Esophagus squamous epithelium (tissue), 5 donors: ENCODE data around the gene PRR36. TPM values are rescaled to one million over a fixed set of nuclear protein-coding genes. Genes with fewer than 3 reads are reported as not detected.

Experiments
- DNase-seq: peaks from one replicate; lab custom pipeline; 2025; lab: John Stamatoyannopoulos, UW
- H3K27ac ChIP-seq, 4 donors: fragments of 200-600 bp; sonication (generic); one replicate each; pipeline ENCODE4 v1.5.1; 2016 to 2019; ENCODE audit warnings: mild to moderate bottlenecking in 1 of 4
- H3K27me3 ChIP-seq, 4 donors: fragments of 200-600 bp; sonication (generic); 1 replicate in 3 of 4; 2 replicates in 1 of 4; pipeline versions ENCODE4 v1.5.1 to v1.6.0; 2017 to 2021; ENCODE audit warnings: antibody characterized with exemption in 1 of 4
- H3K36me3 ChIP-seq, 3 donors: fragments of 200-600 bp; sonication (generic); one replicate each; pipeline ENCODE4 v1.5.1; 2016 to 2019
- H3K4me1 ChIP-seq, 3 donors: fragments of 200-600 bp; sonication (generic); one replicate each; pipeline ENCODE4 v1.5.1; 2017 to 2019
- H3K4me3 ChIP-seq, 4 donors: fragments of 200-600 bp; sonication (generic); 1 replicate in 3 of 4; 2 replicates in 1 of 4; pipeline ENCODE4 v1.5.1; 2016 to 2019; ENCODE audit warnings: mild to moderate bottlenecking in 2 of 4, moderate library complexity in 1 of 4
- H3K9me3 ChIP-seq, 3 donors: fragments of 200-600 bp; sonication (generic); one replicate each; pipeline ENCODE4 v1.5.1; 2016 to 2019
- POLR2A ChIP-seq, 4 donors: fragments of 450-650 bp; IDR thresholded peaks; one replicate each; pipeline ENCODE4 v1.6.1; 2017; ENCODE audit warnings: antibody characterized with exemption in 4 of 4, mild to moderate bottlenecking in 4 of 4, moderate library complexity in 3 of 4
- WGBS, 2 donors: methylation state at CpG; one replicate each; pipeline ENCODE4 v1.1.5; 2018; 5-methylcytosine and 5-hydroxymethylcytosine counted together
- intact Hi-C: fragments of 100-400 bp; cut with DNase I; formaldehyde crosslinking; loops from one replicate; pipeline ENCODE4 v1.15.0; 2022
- total RNA-seq, 4 donors: library from RNA; depleted of rRNA; stranded (reverse); fragments of >200 nt; gene quantifications; one replicate each; pipeline ENCODE4 v1.1.0, GENCODE V29; 2016
- TF ChIP-seq, protein P1 (sequence below), 6 experiments: fragments of 450-650 bp in 4 of 6; fragments of 200-600 bp in 2 of 6; sonication (generic) in 2 of 6; IDR thresholded peaks; one replicate each; pipeline ENCODE4 v1.5.1; 2016 to 2019; ENCODE audit warnings: antibody characterized with exemption in 6 of 6, mild to moderate bottlenecking in 4 of 6, moderate library complexity in 4 of 6
- donor health status: DM: yes; HTN: yes; CAD: no.

PRR36 gene
- total RNA-seq, 4 donors from 2014 or later, result 0.35 to 0.57 TPM; not detected in 2

DNA sequence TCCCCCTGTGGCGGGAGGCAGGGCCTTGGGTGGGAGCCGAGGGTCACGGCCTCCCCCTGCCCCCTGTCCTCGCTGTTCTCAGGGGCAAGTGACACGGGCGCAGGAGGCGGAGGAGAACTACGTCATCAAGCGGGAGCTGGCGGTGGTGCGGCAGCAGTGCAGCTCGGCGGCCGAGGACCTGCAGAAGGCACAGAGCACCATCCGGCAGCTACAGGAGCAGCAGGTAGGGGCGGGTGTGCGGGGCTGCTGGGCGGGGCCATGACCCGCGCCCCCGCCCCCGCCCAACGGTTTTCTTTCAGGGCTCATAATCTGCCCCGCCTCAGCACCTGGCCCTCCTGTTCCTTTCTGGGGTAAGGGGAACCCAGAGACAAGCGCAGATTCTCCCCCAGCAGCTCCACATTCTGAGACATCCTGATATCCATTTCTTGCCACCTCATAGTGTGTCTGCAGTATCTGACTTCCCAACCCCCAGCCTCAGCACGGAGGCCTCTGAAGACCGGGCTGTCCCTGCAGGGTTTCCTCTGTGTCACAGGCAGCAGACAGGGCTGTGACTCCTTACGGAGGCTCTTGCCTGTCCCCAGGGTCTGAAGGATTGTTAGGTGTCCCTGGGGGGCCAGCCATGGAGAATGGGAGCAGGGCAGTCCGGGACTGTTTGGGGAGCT is 15.9 kb downstream of the PRR36 start:
- H3K27ac ChIP-seq, result no peak overlapping the region
- intact Hi-C loops, result loop anchor here (10.0 kb wide), 1 partner anchor 47 kb away; the partner anchor contains the start of gene MAP2K7
- WGBS, 2 donors, result 47% methylated on average over 15 of the region's 29 CpGs; no CpG with 5 or more reads in 1 of the 2 donors
- no peak overlapping the region for H3K4me3 ChIP-seq
- DNase-seq, result no peak
- peaks cover 0 to 76% (median 0%) of the 10 kb centered on the region in 4 donors for H3K27me3 ChIP-seq
- H3K9me3 ChIP-seq, result no peaks in the 10 kb centered on the region
- peaks cover 0 to 25% (median 0%) of the 10 kb centered on the region in 3 donors for H3K36me3 ChIP-seq
- no peak for TF ChIP-seq POLR2A (IDR thresholded peaks at IDR 0.05)
- TF ChIP-seq, protein P1, sequence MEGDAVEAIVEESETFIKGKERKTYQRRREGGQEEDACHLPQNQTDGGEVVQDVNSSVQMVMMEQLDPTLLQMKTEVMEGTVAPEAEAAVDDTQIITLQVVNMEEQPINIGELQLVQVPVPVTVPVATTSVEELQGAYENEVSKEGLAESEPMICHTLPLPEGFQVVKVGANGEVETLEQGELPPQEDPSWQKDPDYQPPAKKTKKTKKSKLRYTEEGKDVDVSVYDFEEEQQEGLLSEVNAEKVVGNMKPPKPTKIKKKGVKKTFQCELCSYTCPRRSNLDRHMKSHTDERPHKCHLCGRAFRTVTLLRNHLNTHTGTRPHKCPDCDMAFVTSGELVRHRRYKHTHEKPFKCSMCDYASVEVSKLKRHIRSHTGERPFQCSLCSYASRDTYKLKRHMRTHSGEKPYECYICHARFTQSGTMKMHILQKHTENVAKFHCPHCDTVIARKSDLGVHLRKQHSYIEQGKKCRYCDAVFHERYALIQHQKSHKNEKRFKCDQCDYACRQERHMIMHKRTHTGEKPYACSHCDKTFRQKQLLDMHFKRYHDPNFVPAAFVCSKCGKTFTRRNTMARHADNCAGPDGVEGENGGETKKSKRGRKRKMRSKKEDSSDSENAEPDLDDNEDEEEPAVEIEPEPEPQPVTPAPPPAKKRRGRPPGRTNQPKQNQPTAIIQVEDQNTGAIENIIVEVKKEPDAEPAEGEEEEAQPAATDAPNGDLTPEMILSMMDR (IDR thresholded peaks at IDR 0.05), result no peak
- H3K4me1 ChIP-seq, result peaks cover 12 to 36% (median 19%) of the 10 kb centered on the region in 3 donors

DNA sequence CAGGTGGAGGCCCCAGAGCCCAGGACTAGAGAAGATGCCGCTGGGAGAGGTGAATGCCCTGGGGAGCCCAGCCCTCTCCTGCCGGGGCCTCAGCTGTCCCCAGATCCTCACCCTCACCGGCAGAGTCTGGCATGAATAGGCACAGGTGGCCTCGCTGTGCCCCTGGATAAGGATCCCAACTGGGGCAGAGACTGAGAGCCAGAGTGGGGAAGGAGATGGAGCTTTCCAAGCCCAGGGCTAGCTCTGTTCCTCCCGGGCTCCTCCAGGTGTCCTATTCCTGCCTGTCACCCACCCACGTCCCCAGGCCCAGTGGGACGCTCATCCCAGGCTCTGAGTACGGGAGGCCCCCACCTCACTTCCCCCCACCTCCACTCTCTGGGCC is 16.5 kb downstream of the PRR36 start:
- H3K27me3 ChIP-seq, result peaks cover 0 to 71% (median 0%) of the 10 kb centered on the region in 4 donors
- no peak for TF ChIP-seq POLR2A (IDR thresholded peaks at IDR 0.05)
- TF ChIP-seq, protein P1 (IDR thresholded peaks at IDR 0.05), result no peak
- 67 to 73% methylated on average over 2 to 7 of the region's 8 CpGs for WGBS, 2 donors
- intact Hi-C loops, result loop anchor here (10.0 kb wide), 1 partner anchor 47 kb away; the partner anchor contains the start of gene MAP2K7
- peaks cover 0 to 25% (median 0%) of the 10 kb centered on the region in 3 donors for H3K36me3 ChIP-seq
- no peak overlapping the region for H3K4me3 ChIP-seq
- peaks cover 13 to 36% (median 18%) of the 10 kb centered on the region in 3 donors for H3K4me1 ChIP-seq
- no peak for DNase-seq
- no peak overlapping the region for H3K27ac ChIP-seq
- no peaks in the 10 kb centered on the region for H3K9me3 ChIP-seq

DNA sequence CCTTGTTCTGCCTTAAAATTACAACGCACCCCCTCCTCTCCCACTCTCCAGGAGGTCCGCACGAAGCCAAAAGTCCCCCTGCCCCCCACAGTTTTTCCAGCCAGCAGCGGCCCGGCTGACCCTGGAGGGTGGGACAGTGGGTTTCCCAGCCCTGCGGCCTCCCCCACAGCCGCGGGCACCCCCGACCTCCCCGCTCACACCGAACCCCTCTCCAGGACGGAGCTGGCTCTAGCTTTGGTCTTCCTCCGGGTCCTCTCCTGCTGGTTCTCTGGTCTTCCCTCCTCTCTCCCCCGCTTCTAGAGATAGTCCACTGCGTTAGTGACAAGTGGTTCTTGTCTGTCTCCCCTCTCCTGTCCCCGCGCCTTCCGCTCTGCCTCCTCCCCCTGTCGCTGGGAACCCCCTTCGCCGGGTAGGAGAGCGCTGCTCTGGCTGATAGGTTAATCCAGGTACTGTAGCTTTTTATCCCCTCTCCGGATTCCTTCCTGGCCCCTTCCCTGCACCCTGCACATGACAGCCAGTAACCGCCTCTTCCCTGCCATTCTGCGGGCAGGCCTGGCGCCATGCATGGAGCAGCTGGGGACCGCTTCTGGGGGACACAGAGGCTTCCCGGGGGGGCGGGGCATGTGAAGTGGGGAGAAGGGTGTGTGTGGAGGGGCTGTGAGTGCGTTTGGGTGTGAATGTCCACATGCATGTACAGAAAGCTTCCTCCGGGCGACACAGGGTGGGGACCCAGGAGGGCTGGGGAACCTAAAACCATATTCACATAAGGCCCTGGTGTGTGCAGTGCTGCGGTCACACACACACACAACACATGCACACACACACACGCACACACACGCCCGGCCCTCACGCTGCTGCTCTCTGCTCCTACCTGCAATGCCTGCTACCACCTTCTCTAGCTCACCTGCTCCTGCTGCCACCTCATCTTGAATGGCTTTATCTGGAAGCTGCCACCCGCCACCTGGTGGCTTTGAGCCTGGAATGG is 17.2 kb downstream of the PRR36 start:
- Histone ChIP-seq H3K4me3 (no peak overlapping the region), H3K36me3 (peaks cover 0 to 25% (median 0%) of the 10 kb centered on the region in 3 donors), H3K27me3 (peaks cover 0 to 64% (median 0%) of the 10 kb centered on the region in 4 donors), H3K27ac (no peak overlapping the region), H3K4me1 (peaks cover 9 to 29% (median 10%) of the 10 kb centered on the region in 3 donors), H3K9me3 (no peaks in the 10 kb centered on the region)
- no peak for TF ChIP-seq POLR2A (IDR thresholded peaks at IDR 0.05)
- TF ChIP-seq, protein P1 (IDR thresholded peaks at IDR 0.05), result no peak
- intact Hi-C loops, result loop anchor here (10.0 kb wide), 1 partner anchor 48 kb away; the partner anchor contains the start of gene MAP2K7
- no peak for DNase-seq
- whole genome bisulfite sequencing, 2 donors, result 75 to 84% methylated on average over 29 to 31 of the region's 38 CpGs

DNA sequence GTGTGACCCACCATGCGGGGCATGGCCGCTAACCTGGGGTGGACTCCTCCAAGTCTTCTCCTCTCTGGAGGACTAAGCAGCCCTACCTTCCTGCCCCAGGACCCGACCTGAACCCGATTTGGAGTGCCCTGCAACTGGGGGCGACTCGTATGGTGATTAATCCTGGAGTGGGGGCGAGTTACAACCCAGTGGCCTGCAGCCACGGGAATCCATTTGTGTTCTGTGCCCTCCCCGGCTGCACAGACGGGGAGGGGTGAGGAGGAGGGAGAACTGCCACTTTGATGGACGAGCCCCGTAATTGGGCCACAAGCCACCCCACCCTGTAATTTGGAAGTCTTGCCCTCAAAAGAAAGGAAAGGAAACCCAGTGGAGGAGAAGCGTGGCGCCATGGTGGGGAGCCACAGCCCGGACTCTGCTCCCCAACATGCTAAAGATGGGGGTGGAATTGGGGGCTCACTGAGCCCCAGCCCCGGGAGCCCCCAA is 18.0 kb downstream of the PRR36 start:
- no peak overlapping the region for H3K27ac ChIP-seq
- DNase-seq, result no peak
- no peaks in the 10 kb centered on the region for H3K9me3 ChIP-seq
- peaks cover 0 to 56% (median 0%) of the 10 kb centered on the region in 4 donors for H3K27me3 ChIP-seq
- intact Hi-C loops, result loop anchor here (10.0 kb wide), 1 partner anchor 49 kb away; the partner anchor contains the start of gene MAP2K7
- 79 to 96% methylated on average over 3 to 12 of the region's 16 CpGs for WGBS, 2 donors
- H3K4me1 ChIP-seq, result peaks cover 5 to 21% (median 6%) of the 10 kb centered on the region in 3 donors
- TF ChIP-seq, protein P1 (IDR thresholded peaks at IDR 0.05), result no peak
- TF ChIP-seq POLR2A (IDR thresholded peaks at IDR 0.05), result no peak
- peaks cover 0 to 25% (median 0%) of the 10 kb centered on the region in 3 donors for H3K36me3 ChIP-seq
- no peak overlapping the region for H3K4me3 ChIP-seq
